Measurements from ENCODE around the gene ARNT2. TPM values are rescaled to one million over a fixed set of nuclear protein-coding genes. Genes with fewer than 3 reads are reported as not detected.

Gene ARNT2
- 6.4 and 6.9 TPM in 2 replicates for total RNA-seq

GRCh38 chr15:80404057-80404760 is at the start of gene ARNT2:
ARNT2 (plus strand) TSS chr15:80404382; CDS start chr15:80404516, 134 bp downstream.

Other genes starting within 250 kb of the ARNT2 start
- not detected in 2 replicates for gene CTXND1, start 152.2 kb upstream of the ARNT2 start, total RNA-seq